Motor neuron (in vitro differentiated cells): ENCODE measurements around the gene CRK. TPM values are rescaled to one million over a fixed set of nuclear protein-coding genes. Genes with fewer than 3 reads are reported as not detected.
"Not testable (repeated sequence)": the region's sequence is repeated elsewhere in the genome, so short reads cannot be mapped to it uniquely, and the experiment has no call there.

Experiments
- ATAC-seq, 8 experiments: fragments of 200-7000 bp; cut with Tn5 transposase; replicated peaks in 6 of 8; 2 replicates each; pipeline ENCODE4 v1.8.0; 2021; ENCODE audit warnings: mild to moderate bottlenecking in 8 of 8, moderate library complexity in 8 of 8
- H3K27ac ChIP-seq, 2 donors: fragments of 250-450 bp; sonication (Bioruptor Pico); 2 replicates each; pipeline ENCODE4 v1.9.0; 2021; ENCODE audit warnings: antibody characterized with exemption in 2 of 2, mild to moderate bottlenecking in 2 of 2, moderate library complexity in 1 of 2
- H3K4me1 ChIP-seq, 2 donors: fragments of 250-450 bp; sonication (Bioruptor Pico); replicated peaks in 1 of 2; 2 replicates each; pipeline ENCODE4 v1.6.1; 2021; ENCODE audit warnings: antibody characterized with exemption in 2 of 2, mild to moderate bottlenecking in 2 of 2, moderate library complexity in 1 of 2
- H3K4me3 ChIP-seq, 5 donors: fragments of 250-450 bp; sonication (Bioruptor Pico); 2 replicates each; pipeline ENCODE4 v1.9.0; 2021; ENCODE audit warnings: antibody characterized with exemption in 5 of 5, mild to moderate bottlenecking in 5 of 5, moderate library complexity in 4 of 5
- WGBS, 10 experiments: fragments of 450-650 bp; shearing (Covaris generic); methylation state at CpG; one replicate each; pipeline ENCODE4 v1.0.0; 2022; 5-methylcytosine and 5-hydroxymethylcytosine counted together
- in situ Hi-C, 9 experiments: fragments of 400-800 bp; cut with MboI; loops; one replicate each; pipeline ENCODE4 v1.15.0; 2021; ENCODE audit warnings: low sequenced_read_pairs in 9 of 9, low pct_unique_long_range_greater_than_20kb in 2 of 9; ENCODE audit not compliant: unreplicated experiment in 9 of 9
- total RNA-seq, 8 experiments: library from RNA; unstranded; fragments of 300-600 nt; gene quantifications; 2 replicates each; pipeline versions ENCODE4 v1.2.3 to v1.2.4, GENCODE V29; 2022

CRK gene
- total RNA-seq, 8 experiments from 2014 or later: 25.2 to 62.4 (median 40.1) TPM

DNA sequence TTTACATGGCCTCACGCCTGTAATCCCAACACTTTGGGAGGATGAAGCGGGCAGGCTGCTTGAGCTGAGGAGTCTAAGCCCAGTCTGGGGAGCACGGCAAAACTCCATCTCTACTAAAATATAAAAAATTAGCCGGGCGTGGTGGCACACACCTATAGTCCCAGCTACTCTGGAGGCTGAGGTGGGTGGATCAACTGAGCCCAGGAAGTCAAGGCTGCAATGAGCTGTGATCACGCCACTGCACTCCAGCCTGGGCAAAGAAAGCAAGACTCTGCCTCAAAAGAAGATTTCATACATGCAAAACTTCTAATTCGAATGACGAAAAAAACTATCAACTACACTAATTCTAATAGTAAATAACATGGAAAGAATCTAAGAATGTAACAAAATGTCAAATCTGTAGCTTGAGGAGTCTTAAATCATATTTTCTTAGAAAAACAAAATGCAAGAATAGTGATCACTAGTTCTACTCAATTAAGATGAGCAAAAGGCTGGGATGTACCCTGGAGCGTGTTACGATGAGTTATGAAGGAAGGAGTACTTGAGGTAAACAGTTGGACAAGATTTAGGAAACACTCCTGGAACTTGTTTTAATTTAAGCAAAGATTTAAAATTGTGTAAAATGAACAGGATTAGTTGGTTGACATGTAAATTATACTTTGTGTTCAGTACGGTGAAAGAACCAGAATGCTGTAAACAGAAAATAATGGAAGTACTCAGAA is 76.7 kb downstream of the CRK start:
- WGBS, 10 experiments: 65 to 100% (median 91%) methylated on average over 2 to 10 of the region's 11 CpGs
- H3K27ac ChIP-seq: no peak overlapping the region
- no peak for ATAC-seq
- peaks cover 12 to 27% of the 10 kb centered on the region in 2 donors for H3K4me1 ChIP-seq
- no peak overlapping the region for H3K4me3 ChIP-seq
- in situ Hi-C loops: no loop called here

DNA sequence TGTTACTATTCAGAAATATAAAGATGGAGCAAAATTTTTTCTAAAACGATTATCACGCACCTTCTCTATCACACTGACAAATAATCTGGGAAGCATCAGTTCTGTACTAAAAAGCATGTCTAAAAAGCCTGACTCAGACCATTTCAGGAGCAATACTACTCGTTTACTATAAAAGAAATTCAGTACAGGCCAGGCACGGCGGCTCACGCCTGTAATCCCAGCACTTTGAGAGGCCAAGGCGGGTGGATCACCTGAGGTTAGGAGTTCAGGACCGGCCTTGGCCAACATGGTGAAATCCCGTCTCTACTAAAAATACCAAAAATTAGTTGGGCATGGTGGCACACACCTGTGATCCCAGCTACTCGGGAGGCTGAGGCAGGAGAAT is 77.6 kb downstream of the CRK start:
- 34 to 100% (median 95%) methylated on average over 1 to 9 of the region's 10 CpGs; no CpG with 5 or more reads in 1 of the 10 experiments for WGBS, 10 experiments
- H3K4me1 ChIP-seq: peaks cover 12 to 27% of the 10 kb centered on the region in 2 donors
- in situ Hi-C loops, H3K27ac ChIP-seq, H3K4me3 ChIP-seq, ATAC-seq: not testable (repeated sequence)

DNA sequence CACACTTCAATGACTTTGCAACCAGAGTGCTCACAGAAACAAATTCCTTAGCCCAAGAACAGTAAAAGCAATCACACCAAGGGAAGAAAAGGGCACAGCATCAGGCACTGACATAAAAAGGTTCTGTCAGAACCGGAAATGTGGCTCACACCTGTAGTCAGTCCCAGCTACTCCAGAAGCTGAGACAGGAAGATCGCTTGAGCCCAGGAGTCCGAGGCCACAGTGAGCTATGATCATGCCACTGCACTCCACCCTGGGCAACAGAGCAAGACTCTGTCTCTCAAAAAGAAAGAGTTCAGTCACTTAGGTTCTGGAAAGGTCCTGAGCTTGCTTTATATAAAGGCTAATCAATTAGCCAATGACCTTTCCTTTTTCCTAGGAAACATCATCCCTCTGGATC is 78.7 kb downstream of the CRK start:
- in situ Hi-C loops: no loop called here
- Histone ChIP-seq H3K4me1 (peaks cover 12 to 27% of the 10 kb centered on the region in 2 donors), H3K4me3 (no peak overlapping the region), H3K27ac (no peak overlapping the region)
- no peak for ATAC-seq
- WGBS, 10 experiments: 53 to 100% (median 95%) methylated on average over 2 to 3 of the region's 3 CpGs; no CpG with 5 or more reads in 6 of the 10 experiments

DNA sequence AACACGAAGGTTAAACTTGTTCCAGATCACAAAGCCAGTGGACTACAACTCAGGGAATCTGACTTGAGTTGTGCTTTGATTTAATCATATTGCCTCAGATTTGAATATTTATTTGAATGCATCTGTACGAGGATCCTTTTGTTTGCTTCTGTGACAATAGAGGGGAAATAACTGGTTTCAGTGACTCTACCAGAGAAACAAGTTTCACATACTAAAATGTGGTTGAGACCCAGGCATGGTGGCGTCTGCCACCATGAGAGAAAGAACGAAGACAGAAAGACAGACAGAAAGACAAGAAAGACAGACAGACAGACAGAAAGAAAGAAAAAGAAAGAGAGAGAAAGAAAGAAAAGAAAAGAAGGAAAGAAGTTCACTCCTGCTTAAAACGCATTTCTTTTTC is 80.0 kb downstream of the CRK start:
- in situ Hi-C loops: no loop called here
- Histone ChIP-seq H3K4me1 (peaks cover 12 to 23% of the 10 kb centered on the region in 2 donors), H3K27ac (peak overlapping the region in 1 of 2 donors; percentile 26), H3K4me3 (no peak overlapping the region)
- 29 to 93% (median 72%) methylated on average over 1 to 5 of the region's 5 CpGs for WGBS, 10 experiments
- no peak for ATAC-seq

DNA sequence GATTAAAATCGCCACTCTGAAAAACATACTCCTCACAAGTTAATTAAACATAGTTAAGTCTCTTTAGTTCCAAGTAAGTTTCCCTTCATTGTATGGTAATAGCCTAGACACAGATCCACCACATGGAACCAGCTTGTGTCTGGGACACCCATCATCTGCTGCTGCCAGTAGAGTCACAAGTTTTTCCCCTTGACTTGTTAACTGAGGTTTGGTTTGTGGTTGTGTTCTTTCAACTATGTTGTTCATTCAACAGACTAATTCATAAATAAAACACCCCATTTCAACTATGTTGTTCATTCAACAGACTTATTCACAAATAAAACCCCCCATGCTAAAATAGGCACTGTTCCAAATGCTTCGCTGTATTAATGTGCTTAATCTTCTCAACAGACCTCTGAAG is 80.4 kb downstream of the CRK start:
- H3K4me1 ChIP-seq: peaks cover 12 to 18% of the 10 kb centered on the region in 2 donors
- in situ Hi-C loops: no loop called here
- no peak overlapping the region for H3K27ac ChIP-seq
- no peak overlapping the region for H3K4me3 ChIP-seq
- WGBS, 10 experiments: 0 to 80% (median 35%) methylated on average over 1 to 2 of the region's 2 CpGs; no CpG with 5 or more reads in 2 of the 10 experiments
- no peak for ATAC-seq

DNA sequence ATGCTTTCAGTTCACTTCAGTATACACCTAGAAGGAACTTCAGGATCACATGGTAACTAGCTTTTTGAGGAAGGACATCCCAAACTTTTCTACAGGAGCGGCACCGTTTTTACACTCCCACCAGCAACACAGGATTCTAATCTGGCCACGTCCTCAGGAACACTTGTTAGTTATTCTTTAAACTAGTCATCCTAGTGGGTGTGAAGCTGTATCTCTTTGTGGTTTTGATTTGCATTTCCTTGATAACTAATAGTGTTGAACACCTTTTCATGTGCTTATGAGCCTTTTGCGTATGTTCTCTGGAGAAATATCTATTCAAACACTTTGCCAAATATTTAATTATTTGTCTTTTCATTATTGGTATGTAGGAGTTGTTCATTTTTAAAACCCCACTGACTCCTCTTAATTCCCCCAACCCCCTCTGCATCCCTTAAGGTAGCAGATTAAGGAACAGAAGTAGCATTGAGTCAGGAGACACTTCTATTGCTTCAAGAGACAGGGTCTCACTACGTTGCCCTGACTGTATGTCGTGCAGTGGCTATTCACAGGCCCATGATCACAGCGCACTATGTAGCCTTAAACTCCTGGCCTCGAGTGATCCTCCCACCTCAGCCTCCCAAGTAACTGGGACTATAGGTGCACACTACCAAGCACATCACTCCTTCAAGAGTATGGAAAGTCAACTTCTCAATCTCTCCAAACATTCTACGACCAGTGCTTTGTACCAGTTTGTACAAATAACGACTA is 81.4 kb downstream of the CRK start:
- in situ Hi-C loops: no loop called here
- peaks cover 12 to 18% of the 10 kb centered on the region in 2 donors for H3K4me1 ChIP-seq
- no peak overlapping the region for H3K27ac ChIP-seq
- peak in 1 of 8 experiments; percentile 39 for ATAC-seq
- 39 to 100% (median 89%) methylated on average over 1 to 9 of the region's 10 CpGs for WGBS, 10 experiments
- H3K4me3 ChIP-seq: no peak overlapping the region

DNA sequence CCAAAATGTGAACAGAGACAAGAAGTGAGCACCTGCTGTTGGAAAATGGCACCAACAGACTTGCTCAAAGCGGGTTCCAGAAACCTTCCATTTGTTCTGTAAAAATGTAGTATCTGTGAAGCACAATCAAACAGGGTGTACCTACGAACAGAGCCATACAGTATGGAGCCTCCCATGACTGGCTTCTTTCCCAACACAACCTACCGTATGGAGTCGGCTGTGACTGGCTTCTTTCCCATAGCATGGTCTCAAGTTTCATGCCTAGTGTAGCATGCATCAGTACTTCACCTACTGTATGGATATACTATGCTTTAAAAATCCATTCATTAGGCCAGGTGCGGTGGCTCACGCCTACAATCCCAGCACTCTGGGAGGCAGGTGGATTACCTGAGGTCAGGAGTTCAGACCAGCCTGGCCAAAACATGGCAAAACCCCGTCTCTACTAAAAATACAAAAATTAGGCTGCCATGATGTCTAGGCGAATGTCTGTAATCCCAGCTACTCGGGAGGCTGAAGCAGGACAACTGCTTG is 82.3 kb downstream of the CRK start:
- 44 to 100% (median 94%) methylated on average over 1 to 8 of the region's 9 CpGs; no CpG with 5 or more reads in 3 of the 10 experiments for WGBS, 10 experiments
- Histone ChIP-seq H3K4me3 (no peak overlapping the region), H3K27ac (no peak overlapping the region), H3K4me1 (peaks cover 12 to 18% of the 10 kb centered on the region in 2 donors)
- peak in 1 of 8 experiments; percentile 24 for ATAC-seq
- in situ Hi-C loops: no loop called here

DNA sequence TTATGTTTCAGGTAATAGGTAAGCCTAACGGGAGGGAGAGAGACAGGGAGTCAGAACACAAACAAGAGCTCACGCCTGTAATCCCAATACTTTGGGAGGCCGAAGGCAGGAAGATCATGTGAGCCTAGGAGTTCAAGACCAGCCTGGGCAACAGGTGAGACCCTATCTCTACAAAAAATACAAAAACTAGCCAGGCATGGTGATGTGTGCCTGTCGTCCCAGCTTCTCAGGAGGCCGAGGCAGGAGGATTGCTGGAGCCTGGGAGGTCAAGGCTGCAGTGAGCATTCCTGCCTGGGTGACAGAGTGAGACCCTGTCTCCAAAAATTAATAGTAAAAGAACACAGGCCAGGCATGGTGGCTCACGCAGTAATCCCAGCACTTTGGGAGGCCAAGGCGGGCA is 83.4 kb downstream of the CRK start:
- no peak for ATAC-seq
- peaks cover 12 to 14% of the 10 kb centered on the region in 2 donors for H3K4me1 ChIP-seq
- in situ Hi-C loops: no loop called here
- 40 to 100% (median 83%) methylated on average over 1 to 5 of the region's 7 CpGs; no CpG with 5 or more reads in 2 of the 10 experiments for WGBS, 10 experiments
- no peak overlapping the region for H3K27ac ChIP-seq
- H3K4me3 ChIP-seq: no peak overlapping the region

DNA sequence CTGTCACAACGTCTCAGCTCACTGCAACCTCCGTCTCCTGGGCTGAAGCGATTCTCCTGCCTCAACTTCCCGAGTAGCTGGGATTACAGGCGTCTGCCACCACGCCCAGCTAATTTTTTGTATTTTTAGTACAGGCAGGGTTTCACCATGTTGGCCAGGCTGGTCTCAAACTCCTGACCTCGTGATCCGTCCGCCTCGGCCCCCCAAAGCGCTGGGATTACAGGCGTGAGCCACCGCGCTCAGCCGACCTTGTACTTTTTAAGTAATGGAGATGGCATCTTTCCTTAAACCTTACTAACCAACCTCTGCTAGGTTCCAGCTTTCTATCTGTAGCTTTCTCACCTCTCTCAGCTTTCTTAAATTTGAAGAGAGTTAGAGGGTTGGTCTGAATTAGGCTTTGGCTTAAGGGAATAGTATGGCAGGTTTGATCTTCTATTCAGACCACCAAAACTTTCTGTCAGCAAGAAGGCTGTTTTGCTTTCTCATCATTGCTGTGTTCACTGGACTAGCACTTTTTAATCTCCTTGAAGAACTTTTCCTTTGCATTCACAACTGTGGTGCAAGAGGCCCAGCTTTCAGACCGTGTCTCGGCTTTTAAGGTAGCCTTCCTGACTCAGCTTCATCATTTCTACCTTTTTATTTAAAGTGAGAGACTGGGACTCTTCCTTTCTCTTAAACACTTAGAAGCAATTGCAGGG is 84.0 kb downstream of the CRK start:
- peaks cover 9 to 12% of the 10 kb centered on the region in 2 donors for H3K4me1 ChIP-seq
- no peak overlapping the region for H3K4me3 ChIP-seq
- no peak overlapping the region for H3K27ac ChIP-seq
- ATAC-seq: no peak
- WGBS, 10 experiments: 40 to 100% (median 93%) methylated on average over 2 to 16 of the region's 17 CpGs; no CpG with 5 or more reads in 3 of the 10 experiments
- in situ Hi-C loops: no loop called here

Other genes with a start within 250 kb of the CRK start
- gene BHLHA9, start 185.8 kb downstream of the CRK start, total RNA-seq: not detected
- under 1 TPM in 7 of 8 experiments, not detected in 1; 0.09 to 0.57 (median 0.16) TPM for gene TRARG1, start 176.6 kb downstream of the CRK start, total RNA-seq
- 100 to 1,000 TPM; 240 to 720 (median 456) TPM for gene YWHAE, start 56.0 kb downstream of the CRK start, total RNA-seq
- 10 to 100 TPM in 4 of 8 experiments, 1 to 10 TPM in 4; 4.4 to 76.2 (median 16.8) TPM for gene MYO1C, start 36.5 kb upstream of the CRK start, total RNA-seq
- 10 to 100 TPM; 10.3 to 28.6 (median 16.2) TPM for gene INPP5K, start 60.4 kb upstream of the CRK start, total RNA-seq
- gene PITPNA, start 106.6 kb upstream of the CRK start, total RNA-seq: 10 to 100 TPM; 22.5 to 52.1 (median 34.1) TPM
- gene SLC43A2, start 172.6 kb upstream of the CRK start, total RNA-seq: 10 to 100 TPM in 6 of 8 experiments, 1 to 10 TPM in 2; 7.2 to 33.3 (median 25.2) TPM
- 1 to 10 TPM in 1 of 8 experiments, under 1 TPM in 7; 0.22 to 2.4 (median 0.50) TPM for gene SCARF1, start 189.5 kb upstream of the CRK start, total RNA-seq
- gene RILP, start 193.6 kb upstream of the CRK start, total RNA-seq: 1 to 10 TPM in 6 of 8 experiments, under 1 TPM in 2; 0.58 to 3.1 (median 1.6) TPM
- gene PRPF8, start 228.6 kb upstream of the CRK start, total RNA-seq: 100 to 1,000 TPM in 5 of 8 experiments, 10 to 100 TPM in 3; 82.6 to 237 (median 135) TPM